GM21619 (cell line): Measurements from ENCODE around the gene GCH1.
"Not testable (repeated sequence)": the region's sequence is repeated elsewhere in the genome, so short reads cannot be mapped to it uniquely, and the experiment has no call there.

Source experiments
- ATAC-seq: cut with Tn5 transposase; IDR thresholded peaks from one replicate; pipeline ENCODE4 v1.9.1; 2021; ENCODE audit not compliant: unreplicated experiment

GCH1 gene

DNA sequence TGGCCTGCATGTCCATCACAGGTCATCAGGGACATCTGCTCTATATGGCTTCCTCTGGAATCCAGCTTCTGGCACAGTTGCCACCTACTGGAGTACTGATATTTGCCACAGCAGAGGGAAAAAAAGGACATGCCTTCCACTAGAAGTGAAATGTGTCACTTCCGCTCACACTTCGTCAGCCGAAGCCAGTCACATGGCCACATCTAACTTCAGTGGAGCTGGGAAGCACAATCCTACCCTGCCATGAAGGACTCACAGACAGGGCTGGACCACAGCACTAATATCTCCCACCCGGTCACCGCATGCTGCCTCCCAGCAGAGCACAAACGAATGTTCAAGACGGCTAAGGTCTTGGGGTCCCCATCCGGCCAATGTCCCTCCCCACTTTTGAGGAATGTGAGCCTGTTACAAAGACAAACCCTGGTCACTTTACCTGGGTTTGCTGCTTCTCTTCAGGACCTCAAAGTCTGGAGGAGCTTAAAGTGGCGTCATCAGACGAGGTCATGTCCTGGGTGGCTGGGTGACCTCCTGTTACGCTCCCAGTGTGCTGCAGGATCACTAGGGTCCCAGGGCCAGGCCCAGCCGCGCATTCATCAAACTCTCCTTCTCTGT lies 98.6 kb downstream of the GCH1 start:
- ATAC-seq, result no peak

DNA sequence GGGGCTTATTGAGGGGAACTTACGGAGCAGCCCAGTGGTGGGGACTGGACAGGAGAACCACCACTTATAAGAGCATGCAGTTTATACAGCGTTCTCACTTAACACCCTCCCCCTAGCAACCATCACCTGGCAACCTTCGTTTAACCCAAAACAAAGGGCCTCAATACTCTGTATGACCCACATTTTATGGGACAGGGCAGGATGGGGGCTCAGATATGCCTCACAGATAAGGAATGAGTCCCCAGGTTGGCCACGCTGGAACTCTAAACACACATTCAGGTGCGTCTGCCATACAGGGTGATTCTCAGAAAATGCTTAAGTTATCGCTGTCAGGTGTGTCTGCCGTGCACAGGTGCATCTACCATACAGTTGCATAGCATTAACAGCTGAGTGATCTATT lies 99.2 kb downstream of the GCH1 start:
- no peak for ATAC-seq

DNA sequence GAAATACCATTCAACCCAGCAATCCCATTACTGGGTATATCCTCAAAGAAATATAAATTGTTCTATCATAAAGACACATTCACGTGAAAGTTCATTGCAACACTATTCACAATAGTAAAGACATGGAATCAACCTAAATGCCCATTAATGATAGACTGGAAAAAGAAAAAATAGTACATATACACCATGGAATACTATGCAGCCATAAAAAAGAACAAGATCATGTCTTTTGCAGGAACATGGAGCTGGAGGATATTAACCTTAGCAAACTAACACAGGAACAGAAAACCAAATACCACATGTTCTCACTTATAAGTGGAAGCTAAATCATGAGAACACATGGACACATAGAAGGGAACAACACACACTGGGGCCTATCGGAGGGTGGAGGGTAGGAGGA lies 101.1 kb downstream of the GCH1 start:
- not testable (repeated sequence) for ATAC-seq

DNA sequence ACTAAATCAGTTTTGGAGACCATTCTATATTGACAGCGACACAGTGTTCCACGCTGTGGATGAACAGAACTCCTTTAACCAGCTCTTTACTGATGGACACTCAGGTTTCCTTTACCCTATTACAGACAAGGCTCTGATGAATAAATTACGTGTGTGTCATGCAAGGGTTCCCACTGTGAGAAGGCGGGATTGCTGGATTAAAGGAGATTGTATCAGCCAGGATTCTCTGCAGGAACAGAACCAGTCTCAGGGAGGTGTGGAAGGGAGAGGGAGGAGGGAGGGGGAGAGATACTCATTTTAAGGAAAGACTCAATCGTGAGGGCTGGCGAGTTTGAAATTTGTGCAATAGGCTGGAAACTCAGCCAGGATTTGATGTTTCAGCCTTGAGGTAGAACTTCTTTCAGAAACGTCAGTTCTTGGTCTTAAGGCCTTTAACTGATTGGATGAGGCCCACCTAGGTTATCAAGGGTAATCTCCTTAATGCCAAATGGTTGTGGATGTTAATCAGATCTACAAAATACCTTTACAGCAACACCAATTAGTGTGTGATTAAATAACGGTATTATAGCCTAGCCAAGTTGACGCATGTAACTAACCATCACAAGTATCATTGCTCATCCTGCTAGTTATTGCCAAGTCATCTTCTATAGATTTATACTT lies 104.0 kb downstream of the GCH1 start:
- ATAC-seq, result no peak

DNA sequence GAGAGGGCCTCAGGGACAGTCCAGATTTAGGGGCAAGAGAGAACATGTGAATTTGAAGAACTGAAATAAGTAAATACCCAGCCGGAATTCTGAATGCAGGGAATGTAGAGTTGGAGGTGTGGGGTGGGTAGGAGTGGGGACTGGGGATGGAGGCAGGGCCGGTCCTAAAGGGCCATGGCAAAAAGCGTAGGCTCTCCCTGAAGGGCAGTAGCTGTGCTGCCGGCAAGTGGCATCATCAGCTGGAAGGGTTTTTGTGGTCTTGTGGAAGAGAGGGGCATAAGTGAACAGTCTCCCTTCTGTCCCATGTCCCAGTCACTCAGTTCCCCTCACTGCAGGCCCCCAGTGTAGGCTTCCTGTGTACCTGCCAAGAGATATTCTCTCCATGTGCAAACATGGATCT lies 104.6 kb downstream of the GCH1 start:
- ATAC-seq, result no peak

DNA sequence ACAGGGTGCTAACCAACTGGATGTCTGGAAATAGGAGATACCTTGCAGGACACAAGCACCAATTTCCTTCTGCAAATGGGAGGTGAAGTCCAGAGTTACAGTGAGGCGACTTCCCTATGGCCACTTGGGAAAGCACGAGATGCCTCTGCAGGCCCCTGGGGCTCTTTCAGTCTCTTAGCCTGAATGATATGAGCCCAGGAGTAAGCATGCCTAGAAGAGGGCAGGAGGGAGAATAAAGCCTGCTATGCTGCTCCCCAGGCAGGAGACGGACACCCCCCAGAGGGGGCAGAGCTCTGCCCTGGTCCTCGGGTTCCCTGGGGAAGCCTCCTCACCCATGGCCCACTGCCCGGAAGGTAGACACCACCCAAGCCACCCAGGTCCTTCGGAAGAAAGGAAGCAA lies 105.1 kb downstream of the GCH1 start:
- ATAC-seq, result no peak

DNA sequence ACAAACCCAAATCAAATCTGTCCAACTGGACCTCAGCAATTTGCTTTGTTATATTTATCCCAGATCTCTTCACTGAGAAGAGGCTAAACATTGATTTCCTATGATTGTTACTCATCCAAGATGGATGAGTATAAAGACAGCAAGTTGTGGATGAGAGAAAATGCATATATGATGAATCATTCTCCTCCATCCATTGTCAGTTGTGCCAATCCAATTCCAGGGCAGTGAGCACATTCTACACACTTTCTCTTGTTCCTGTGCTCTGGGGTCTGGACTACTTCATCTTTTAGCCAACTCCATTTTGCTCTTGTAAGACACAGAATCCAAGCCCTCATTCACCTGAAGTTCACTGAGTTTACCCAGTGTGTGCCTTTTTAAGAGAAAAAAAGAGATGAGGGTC lies 105.7 kb downstream of the GCH1 start:
- no peak for ATAC-seq

DNA sequence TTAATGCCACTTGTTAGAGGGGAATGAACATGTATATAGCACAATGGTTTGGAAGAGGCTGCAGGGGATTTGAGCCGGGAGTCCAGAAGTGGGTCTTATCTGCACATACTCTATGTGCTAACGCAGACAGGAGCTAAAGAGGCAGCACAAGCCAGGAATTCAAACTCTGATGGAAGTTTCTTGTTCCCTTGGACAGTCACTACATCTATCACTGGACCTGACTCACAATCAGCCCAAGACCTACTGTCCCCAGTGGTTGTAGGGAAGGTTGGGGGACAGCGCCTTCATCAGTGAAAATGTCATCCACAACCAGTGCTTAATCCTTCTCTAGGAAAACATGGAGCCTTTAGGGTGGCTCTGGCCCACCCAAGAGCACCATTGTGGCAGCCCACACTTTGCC lies 107.8 kb downstream of the GCH1 start:
- ATAC-seq, result no peak

DNA sequence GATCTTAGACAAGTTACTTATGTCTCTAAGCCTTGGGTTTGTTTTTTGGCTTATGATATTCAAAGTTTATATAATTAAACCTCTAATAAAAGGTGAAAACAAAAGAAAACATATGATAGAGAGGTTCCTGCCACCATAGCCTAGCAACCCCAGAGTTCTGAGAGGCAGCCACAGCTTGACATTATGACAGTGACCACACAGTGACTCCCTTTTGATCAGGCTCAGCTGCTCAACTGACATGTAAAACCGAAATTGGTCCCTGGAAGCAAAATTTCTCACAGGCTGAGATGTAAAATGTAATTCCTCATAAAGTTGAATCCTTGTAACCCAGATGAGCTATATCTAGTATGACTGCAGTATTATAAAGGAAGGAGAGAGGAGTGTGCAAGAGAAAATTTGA lies 108.5 kb downstream of the GCH1 start:
- ATAC-seq, result no peak

DNA sequence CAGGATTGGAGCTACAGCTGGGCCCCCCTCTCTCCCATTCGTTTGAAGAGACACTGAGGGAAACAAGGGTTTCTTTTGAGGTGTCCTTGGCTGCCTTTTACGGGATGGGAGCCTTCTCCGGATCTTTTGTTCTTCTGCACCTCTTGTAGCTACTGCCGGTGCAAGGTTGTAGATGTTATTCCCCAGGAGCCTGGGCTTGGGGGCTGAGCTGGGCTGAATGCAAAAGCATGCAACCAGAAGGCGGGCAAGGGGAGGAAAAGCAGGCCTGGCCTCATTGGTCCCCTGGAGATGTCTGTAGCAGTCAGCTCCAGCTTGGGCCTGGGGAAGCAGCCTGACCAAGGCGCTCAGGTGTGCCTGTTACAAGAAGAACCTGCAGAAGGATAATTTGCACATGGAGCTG lies 110.3 kb downstream of the GCH1 start:
- no peak for ATAC-seq
